HG03103 (cell line): ENCODE measurements around the gene ANGPTL1.
"Not testable (repeated sequence)": the region's sequence is repeated elsewhere in the genome, so short reads cannot be mapped to it uniquely, and the experiment has no call there.

ENCODE experiments used
- ATAC-seq: cut with Tn5 transposase; IDR thresholded peaks from one replicate; pipeline ENCODE4 v1.9.1; 2021; ENCODE audit warnings: low read depth; ENCODE audit not compliant: unreplicated experiment

Gene ANGPTL1

DNA sequence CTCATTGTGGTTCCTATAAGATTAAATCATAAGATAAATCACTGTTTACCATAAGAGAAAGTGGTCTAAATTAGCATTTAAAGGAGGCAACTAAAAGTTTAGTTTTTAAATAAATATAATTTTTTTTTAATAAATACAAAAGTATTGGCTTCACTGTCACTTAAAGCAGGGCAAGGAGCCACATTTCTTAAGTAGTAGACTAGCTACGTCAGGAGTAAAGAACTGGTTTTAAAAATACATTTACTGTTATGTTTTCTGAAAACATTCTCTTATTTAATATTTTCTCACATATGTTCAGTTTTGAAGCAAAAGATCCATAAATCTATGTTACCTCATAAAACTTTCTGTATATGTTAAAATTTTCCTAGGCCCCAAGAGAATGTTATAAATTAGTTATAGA, 2.2 kb downstream of the ANGPTL1 start:
- no peak for ATAC-seq

DNA sequence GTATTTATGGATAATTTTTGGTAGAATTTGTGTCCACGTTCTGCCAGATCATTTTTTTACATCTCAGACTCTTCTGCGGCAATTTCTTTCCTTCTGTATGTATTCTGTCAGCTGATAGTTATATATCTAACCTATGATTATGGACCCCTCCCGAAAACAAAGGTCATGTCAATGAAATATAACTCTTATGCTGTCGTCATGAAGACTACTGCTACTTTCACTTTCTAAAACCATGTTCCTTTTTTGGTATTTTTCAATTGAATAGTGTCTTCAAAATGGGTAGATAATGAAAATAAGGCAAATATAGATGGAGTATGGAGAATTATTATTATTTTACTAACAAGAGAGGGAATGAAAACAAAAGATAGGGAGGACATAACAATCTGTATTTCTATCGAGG, 3.2 kb downstream of the ANGPTL1 start:
- no peak for ATAC-seq

DNA sequence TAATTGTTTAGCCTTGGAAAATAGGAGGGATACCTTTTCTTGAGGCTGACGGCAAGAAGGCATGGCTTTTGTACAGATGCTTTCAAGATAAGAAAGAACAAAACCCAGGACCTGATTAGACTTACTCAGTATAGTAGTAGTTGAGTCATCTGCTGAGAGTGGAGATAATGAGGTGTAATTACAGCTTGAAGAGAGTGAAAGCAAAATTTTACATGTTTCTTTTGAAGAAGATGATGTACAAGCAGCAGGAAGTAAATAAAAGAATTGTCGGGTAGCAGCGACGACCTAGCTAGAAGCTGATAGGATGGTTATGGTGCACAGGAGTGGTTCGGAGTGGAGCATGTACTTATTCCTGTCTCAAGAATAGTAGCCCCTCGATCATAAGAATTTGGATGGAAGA, 6.6 kb downstream of the ANGPTL1 start:
- no peak for ATAC-seq

DNA sequence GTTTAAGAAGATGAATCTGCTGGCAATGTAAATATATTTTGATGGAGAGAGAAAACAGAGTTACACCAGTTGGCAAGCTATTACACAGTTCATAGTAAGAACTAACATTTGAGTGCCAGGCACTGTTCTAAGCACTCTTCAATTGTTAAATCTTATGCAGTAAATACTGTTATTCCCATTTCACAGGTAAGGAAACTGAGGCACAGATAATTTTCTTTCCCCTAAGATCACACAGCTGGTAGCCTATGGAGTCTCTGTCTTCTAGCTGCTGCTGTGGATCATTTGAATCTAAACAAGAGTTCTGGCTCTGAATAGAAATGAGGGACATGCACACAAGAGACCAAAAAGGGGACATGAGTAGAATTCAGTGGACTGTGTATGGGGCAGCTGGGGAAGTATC, 8.0 kb downstream of the ANGPTL1 start:
- no peak for ATAC-seq

DNA sequence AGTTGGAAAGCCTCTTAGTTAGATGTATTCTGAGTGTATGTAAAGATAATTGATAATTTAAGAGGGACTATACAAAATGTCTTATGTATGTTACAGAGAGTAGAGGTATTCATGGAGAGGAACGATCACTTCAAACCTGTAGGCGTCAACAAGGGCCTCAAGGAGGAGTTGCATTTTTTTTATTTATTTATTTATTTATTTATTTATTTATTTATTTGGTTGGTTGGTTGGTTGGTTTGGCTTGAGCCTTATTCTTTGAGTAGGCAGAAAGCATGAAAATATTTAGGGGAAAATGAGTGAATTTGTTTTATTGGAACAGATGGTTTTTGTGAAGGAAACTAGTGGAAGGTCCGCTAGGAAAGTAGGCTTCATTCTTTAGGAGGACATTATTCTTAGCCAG, 8.5 kb downstream of the ANGPTL1 start:
- ATAC-seq, result no peak

DNA sequence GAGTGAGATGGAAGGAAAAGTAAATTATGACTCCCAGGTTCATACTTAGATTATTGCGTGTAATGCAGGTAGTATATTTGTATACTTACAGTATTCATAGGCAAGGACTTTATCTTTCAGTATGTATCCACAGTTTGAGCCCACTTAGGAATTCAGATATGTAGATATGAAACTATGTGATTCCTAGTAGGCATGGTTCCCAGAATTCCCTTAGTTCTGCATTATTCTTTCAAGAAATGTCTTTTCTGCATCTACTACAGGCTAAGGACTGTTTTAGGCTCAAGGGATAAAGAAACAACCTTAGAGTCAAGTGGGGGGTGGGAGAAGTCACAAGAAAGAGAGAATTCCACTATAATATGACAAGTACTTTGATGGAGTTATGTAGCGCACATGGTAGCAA, 13.8 kb downstream of the ANGPTL1 start:
- no peak for ATAC-seq

DNA sequence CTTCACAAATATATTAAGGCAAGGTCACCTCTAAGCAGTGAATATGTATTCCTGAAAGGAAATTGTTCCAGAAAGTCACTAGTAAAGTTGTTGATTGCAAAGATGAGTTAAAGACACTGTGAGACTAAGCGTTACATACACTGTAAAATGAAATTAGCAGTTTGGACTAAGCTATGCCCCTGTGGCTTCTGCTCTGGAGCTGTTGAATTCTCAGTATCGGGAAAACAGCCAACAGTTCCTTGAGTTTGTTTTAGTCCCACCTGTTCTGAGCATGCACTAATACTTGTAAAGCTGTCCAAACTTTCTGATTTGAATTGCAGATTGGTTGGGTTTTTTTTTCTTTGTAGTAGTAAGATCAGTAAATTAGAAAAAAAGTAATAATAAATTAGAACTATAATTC, 21.0 kb downstream of the ANGPTL1 start:
- ATAC-seq, result no peak

DNA sequence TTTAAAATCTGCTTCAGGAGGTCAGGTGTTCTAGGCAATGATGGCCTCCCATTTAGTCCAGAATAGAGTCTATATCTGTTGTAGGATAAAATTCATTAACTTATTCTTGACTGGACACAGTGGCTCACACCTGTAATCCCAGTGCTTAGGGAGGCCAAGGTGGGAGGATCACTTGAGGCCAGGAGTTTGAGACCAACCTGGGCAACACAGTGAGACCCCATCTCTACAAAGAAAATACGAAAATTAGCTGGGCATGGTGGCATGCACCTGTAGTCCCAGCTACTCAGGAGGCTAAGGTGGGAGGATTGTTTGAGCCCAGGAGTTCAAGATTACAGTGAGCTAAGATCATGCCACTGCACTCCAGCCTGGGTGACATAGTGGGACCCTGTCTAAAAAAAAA, 23.0 kb downstream of the ANGPTL1 start:
- ATAC-seq, result not testable (repeated sequence)

DNA sequence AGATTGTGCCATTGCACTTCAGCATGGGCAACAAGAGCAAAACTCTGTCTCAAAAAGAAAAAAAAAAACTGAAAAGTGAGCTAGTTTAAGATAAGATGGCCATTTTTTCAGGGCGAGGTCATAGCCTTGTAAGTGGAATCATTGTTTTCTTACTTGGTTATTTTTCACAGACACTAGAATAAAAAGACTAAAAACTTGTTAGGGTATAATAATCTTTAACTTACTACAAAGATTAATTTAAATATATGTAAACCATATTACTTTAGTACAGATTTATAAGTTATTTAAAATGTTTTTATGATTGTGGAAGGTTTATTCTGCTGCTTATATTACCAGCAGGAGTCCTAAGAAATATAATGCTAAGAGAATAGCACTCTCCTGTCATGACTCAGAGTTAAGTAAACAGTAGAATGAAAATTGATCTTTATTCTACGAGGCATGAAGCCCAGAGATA, 23.5 kb downstream of the ANGPTL1 start:
- ATAC-seq, result no peak

DNA sequence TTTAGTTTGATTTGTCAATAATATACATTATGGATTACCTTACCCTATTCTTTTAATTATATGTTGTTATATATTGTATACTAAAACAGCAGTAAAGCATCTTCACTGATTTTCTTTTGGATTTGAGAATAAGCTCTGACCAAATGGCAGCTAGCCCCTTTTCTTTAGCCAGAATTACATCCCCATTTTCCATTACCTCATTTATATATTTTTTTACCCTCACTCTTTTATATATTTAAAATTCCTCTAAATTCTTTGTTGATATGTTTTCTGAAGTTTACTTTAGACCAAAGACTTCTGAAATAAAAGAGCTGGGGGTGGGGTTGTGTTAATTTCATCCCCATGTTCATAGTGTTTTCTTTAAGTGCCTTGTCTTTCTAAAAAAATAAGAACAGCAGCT, 24.6 kb downstream of the ANGPTL1 start:
- ATAC-seq, result no peak

DNA sequence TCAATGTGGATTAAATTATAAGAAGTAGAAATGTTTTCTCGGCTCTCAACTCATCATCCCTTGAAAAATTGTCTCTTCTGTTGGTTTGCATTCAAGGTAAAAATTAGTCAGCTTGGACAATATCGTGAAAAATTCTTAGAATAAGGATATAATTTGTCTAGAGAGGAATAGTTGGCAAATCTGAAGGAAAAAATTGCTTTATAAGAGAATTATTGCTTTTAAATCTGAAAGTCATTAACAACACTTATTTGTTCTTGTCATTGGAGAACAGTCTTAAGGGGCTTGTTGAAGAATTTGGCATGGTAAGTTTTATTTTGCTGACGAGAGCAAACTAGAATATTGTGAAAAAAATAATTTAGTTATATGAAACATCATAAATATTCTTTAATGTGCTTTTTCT, 26.4 kb downstream of the ANGPTL1 start:
- ATAC-seq, result no peak

DNA sequence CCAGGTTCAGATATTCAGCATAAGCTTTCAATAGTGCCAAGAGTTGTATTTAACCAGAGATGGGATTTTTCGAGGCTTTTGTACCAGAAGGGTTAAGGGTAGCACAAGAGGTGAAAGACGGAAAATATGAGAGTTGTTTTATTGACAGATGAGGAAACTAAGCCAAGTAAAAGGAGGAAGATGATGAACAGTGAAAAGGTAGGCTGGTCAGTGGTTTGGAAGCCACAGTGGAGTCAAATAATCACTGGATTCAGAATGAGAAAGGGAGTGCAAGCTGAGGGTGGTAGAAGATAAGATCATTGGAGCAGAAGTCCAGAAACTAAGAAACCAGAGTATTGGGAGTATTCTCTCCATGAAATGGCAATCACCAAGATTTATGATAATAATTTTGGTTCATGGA, 45.7 kb downstream of the ANGPTL1 start:
- no peak for ATAC-seq

DNA sequence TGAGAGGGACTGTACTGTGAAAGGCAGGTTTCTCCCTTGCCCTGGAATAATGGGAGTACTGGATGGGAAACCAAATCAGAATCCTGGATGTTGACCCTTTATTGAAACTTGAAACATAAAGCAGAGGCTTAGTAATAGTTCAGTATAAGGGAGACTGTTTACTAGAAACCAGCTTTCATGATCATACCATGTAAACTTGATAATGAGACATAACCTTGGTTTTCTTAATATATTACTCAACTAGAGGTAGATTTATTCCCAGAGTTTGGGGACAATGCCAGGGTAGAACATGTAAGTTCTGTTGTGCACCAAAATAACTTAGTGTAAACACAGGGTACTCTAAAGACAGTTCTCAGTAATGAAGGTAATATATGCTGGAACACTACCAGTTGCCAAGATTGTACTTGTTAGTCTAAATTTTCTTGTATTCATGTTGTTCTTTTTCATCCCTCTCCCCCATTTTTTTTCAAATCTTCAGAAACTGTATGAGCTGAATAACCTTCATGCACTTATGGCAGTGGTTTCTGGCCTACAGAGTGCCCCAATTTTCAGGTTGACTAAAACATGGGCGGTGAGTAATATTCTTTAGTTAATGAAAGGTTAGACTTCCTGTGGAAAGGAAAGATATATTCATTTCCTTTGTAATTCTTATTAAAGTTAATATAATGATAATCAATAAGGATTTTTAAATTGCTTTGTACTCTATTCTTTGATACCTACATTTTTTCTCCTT, 49.6 kb downstream of the ANGPTL1 start:
- no peak for ATAC-seq

DNA sequence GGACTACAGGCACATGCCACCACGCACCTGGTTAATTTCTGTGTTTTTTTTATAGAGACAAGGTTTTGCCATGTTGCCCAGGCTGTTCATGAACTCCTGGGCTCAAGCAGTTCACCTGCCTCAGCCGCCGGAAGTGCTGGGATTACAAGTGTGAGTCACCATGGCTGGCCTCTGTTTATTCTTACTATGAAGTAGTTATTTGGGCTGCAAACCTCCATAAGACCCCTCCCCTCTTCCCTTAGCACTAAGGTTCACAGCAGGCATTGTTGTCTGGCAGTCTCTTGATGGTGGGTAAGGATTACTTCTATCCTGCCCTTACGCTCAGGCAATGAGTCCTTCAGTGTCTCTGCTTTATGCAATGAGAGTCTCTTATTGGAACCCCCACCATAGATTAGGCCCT, 51.8 kb downstream of the ANGPTL1 start:
- no peak for ATAC-seq

DNA sequence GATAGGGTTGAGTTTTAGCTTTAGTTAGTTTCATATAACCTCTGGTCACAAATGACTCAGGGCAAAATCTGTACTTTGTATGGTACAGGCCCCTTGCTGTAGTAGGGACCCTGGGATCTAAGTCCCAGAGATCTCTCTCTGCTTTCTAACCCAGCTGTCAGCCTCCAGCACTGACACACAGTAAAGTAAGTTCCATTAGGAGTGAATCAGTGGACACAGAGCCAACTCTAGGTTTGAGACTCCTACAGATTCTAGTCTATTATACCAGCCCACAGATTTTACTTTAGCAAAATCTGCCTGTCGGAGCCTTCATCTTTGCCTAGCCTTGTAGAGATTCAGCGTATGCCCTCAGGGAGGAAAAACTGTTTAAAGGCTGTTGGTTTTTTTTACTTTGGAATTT, 52.5 kb downstream of the ANGPTL1 start:
- ATAC-seq, result no peak

DNA sequence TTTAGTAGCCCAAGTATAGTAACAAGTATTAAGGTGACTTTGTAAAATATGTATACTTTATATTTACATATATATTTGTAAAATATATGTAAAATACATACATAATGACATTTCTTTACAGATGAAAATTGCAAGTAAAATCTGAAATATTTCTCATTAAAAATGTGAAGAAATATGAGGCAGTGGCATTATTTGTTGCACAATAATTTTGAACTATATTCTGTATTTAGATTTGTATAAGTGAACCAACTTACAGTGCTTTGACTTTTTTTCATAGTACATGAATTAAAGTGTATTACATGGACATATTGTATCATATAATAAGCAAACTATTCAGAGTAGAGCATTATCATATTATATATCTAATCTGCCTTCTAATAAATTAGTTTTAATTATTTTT, 60.3 kb downstream of the ANGPTL1 start:
- no peak for ATAC-seq

DNA sequence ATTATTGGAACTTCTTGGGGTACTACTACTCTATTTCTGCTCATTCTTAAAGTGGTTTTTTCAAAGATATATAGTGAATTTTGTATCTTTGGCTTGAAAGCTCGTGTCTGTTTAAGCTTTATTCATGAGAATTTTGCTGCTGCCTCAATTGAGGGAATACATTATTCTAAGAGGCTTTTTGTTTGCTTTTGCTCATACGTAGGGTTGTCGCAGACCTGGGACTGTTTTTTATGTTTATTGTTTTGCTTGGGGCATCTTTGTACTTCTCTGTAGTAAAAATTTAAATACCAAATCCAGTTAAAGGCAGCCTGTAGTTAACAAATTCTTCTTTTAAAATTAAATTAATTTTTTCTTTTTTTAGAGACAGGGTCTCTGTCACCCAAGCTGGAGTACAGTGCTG, 62.3 kb downstream of the ANGPTL1 start:
- no peak for ATAC-seq

DNA sequence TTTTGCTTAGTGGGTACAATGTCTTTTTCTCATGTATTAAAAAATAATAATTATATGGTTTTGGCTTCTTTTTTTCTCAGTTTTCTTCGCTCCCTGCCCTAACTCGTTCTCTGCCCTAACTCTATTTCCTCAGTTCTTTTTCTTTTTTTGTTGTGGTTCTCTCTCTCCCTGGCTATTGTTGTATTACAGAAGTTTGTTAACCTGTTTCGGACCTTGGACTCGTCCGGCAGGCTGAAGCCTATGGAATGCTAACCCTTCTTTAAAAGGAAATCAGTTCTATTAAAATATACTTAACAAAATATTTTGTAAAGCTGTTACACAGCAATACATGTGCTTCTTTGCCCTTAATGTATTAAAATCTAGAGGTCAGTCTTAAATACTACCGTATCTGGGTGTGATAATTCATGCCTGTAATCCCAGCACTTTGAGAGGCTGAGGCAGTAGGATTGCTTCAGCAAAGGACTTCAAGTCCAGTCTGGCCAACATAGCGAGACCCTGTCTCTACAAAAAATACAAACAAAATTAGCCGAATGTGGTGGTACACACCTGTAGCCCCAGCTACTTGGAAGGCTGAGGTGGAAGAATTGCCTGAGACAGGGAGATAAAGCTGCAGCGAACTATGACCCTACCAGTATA, 64.1 kb downstream of the ANGPTL1 start:
- no peak for ATAC-seq

DNA sequence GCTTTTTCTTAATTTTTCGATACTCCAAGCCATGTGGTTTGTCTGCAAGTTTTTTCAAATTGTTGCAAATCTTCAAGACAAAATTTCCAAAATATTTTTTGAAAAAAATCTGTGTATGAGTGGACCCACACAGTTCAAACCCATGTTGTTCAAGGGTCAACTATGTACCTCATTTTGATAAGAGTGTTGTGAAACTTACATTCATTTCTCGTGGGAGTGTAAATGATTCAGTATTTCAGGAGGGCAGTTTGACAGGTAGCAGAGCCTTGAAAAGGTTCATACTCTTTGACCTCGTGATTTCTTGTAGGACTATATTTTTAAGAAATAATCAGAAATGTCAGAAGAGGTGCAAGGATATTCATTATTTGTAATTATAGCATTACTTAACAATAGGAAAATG, 68.0 kb downstream of the ANGPTL1 start:
- no peak for ATAC-seq
